Duodenal mucosa (tissue), 2 donors: ENCODE measurements around the gene FBXW9.
"Not testable (repeated sequence)": the region's sequence is repeated elsewhere in the genome, so short reads cannot be mapped to it uniquely, and the experiment has no call there.

Experiments
- H3K27ac ChIP-seq: one replicate; pipeline ENCODE4 v1.7.0; 2013; ENCODE audit warnings: low read depth, low read length
- H3K27me3 ChIP-seq, 2 donors: one replicate each; pipeline ENCODE4 v1.7.0; 2013; ENCODE audit warnings: low read length in 2 of 2, control low read depth in 1 of 2; ENCODE audit not compliant: insufficient read depth in 2 of 2, control insufficient read depth in 1 of 2
- H3K36me3 ChIP-seq, 2 donors: one replicate each; pipeline ENCODE4 v1.7.0; 2013; ENCODE audit warnings: low read length in 2 of 2, control low read depth in 1 of 2; ENCODE audit not compliant: insufficient read depth in 2 of 2, control insufficient read depth in 1 of 2
- H3K4me1 ChIP-seq, 2 donors: one replicate each; pipeline ENCODE4 v1.7.0; 2013; ENCODE audit warnings: low read length in 2 of 2, control low read depth in 1 of 2; ENCODE audit not compliant: insufficient read depth in 2 of 2, control insufficient read depth in 1 of 2
- H3K4me3 ChIP-seq, 2 donors: one replicate each; pipeline ENCODE4 v1.7.0; 2013; ENCODE audit warnings: low read length in 2 of 2, low read depth in 1 of 2
- H3K9ac ChIP-seq, 2 donors: one replicate each; pipeline ENCODE4 v1.7.0; 2013; ENCODE audit warnings: low read length in 2 of 2, low read depth in 1 of 2
- H3K9me3 ChIP-seq, 2 donors: one replicate each; pipeline ENCODE4 v1.7.0; 2013; ENCODE audit warnings: low read length in 2 of 2, control low read depth in 1 of 2; ENCODE audit not compliant: control insufficient read depth in 1 of 2

FBXW9 gene

GRCh38 chr19:12685831-12686230, 10.6 kb downstream of the FBXW9 start:
- Histone ChIP-seq H3K27ac (no peak overlapping the region), H3K27me3 (no peaks in the 10 kb centered on the region), H3K4me1 (peaks cover 0 to 2% of the 10 kb centered on the region in 2 donors), H3K9ac (no peak overlapping the region), H3K36me3 (peaks cover 0 to 3% of the 10 kb centered on the region in 2 donors), H3K9me3 (no peaks in the 10 kb centered on the region), H3K4me3 (no peak overlapping the region)

GRCh38 chr19:12681074-12681987, 15.1 kb downstream of the FBXW9 start, which contains the start of gene DHPS:
DHPS (minus strand) TSS chr19:12681880; CDS start chr19:12681766, 114 bp downstream.
- no peaks in the 10 kb centered on the region for H3K27me3 ChIP-seq
- H3K9me3 ChIP-seq: no peaks in the 10 kb centered on the region
- H3K9ac ChIP-seq: peak within 1 kb of the TSS; percentile 93 to 96
- peaks cover 0 to 7% of the 10 kb centered on the region in 2 donors for H3K4me1 ChIP-seq
- peak within 1 kb of the TSS; percentile 97 to 98 for H3K4me3 ChIP-seq
- peak within 1 kb of the TSS; percentile 93 for H3K27ac ChIP-seq
- peaks cover 15 to 33% of the 10 kb centered on the region in 2 donors for H3K36me3 ChIP-seq

DNA sequence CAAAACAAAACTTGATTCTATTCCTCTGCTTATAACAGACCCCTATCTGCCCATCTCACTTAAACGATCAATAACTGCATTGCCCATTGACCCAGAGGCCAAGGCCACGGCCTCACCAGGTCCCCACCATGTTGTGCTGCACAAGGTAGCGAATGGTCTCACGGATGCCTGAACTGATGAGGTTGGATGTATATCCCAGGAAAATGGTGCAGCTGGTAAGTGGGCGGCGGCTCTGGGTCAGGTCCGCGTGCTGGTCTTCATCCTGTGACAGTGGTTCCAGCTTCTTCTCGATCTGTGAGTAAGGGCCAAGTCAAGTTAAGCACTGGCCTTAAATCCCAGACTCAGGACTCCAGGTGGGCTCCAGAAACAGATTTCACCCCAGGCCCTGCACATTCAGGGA, 16.4 kb downstream of the FBXW9 start:
- Histone ChIP-seq H3K27ac (no peak overlapping the region), H3K9me3 (no peaks in the 10 kb centered on the region), H3K36me3 (peaks cover 22 to 45% of the 10 kb centered on the region in 2 donors), H3K4me3 (no peak overlapping the region), H3K9ac (no peak overlapping the region), H3K27me3 (no peaks in the 10 kb centered on the region), H3K4me1 (peaks cover 0 to 7% of the 10 kb centered on the region in 2 donors)

DNA sequence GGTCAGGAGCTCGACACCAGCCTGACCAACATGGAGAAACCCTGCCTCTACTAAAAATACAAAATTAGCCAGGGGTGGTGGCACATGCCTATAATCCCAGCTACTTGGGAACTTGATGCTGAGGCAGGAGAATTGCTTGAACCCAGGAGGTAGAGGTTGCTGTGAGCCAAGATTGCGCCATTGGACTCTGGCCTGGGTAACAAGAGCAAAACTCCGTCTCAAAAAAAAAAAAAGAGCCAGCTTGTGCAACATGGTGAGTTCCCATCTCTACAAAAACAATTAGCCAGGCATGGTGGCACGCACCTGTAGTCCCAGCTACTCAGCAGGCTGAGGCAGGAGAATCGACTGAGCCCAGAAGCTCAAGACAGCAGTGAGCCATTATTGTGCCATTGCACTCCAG, 18.4 kb downstream of the FBXW9 start:
- H3K27me3 ChIP-seq, H3K4me3 ChIP-seq, H3K27ac ChIP-seq, H3K4me1 ChIP-seq, H3K9me3 ChIP-seq, H3K9ac ChIP-seq: not testable (repeated sequence)
- H3K36me3 ChIP-seq: peaks cover 32 to 58% of the 10 kb centered on the region in 2 donors

GRCh38 chr19:12676928-12677327, 19.5 kb downstream of the FBXW9 start:
- no peak overlapping the region for H3K4me3 ChIP-seq
- H3K36me3 ChIP-seq: peaks cover 38 to 64% of the 10 kb centered on the region in 2 donors
- no peak overlapping the region for H3K9ac ChIP-seq
- H3K27ac ChIP-seq: no peak overlapping the region
- H3K4me1 ChIP-seq: peaks cover 0 to 7% of the 10 kb centered on the region in 2 donors
- H3K27me3 ChIP-seq: no peaks in the 10 kb centered on the region
- no peaks in the 10 kb centered on the region for H3K9me3 ChIP-seq

DNA sequence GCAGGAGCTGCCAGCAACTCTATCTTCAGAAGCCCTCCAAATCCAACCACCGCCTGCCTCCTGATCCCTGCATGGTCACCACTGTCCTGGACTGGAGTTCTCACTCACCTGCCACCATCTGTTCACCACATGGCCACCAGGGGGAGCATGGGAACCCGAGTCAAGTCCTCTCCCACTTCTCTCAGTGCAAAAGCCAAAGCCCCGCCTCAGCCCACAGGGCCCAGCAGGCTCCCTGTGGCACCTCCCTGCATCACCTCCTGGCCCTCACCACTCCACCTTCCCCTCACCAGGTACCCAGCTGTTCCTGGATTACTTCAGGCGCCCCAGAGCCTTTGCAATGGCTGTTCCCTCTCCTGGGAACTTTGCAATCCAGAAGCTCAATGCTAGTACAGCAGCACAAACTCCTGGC, 20.0 kb downstream of the FBXW9 start:
- no peak overlapping the region for H3K9ac ChIP-seq
- H3K27me3 ChIP-seq: no peaks in the 10 kb centered on the region
- peaks cover 0 to 7% of the 10 kb centered on the region in 2 donors for H3K4me1 ChIP-seq
- no peaks in the 10 kb centered on the region for H3K9me3 ChIP-seq
- peaks cover 38 to 64% of the 10 kb centered on the region in 2 donors for H3K36me3 ChIP-seq
- H3K4me3 ChIP-seq: no peak overlapping the region
- no peak overlapping the region for H3K27ac ChIP-seq

- H3K4me1 ChIP-seq: peaks cover 0 to 6% of the 10 kb centered on the region in 2 donors
- no peak overlapping the region for H3K27ac ChIP-seq
Observed at GRCh38 chr19:12675940-12676339, 20.5 kb downstream of the FBXW9 start.

DNA sequence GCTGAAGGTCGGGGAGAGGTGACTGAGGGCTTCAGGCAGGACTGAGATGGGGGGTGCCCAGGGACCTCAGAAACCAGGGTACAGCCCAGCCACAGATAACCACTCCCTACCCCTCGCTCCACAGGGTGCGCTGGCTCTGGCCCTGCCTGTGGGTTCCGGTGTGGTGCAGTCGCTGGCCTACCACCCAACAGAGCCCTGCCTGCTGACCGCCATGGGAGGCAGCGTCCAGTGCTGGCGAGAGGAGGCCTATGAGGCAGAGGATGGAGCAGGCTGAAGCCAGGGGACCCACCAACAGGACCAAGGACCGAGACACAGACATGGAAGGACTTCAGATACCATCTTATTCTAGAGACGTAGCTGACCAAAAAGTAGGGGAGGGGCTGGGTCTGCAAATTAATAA, 21.0 kb downstream of the FBXW9 start:
- H3K4me1 ChIP-seq: peaks cover 3 to 9% of the 10 kb centered on the region in 2 donors
- peaks cover 38 to 64% of the 10 kb centered on the region in 2 donors for H3K36me3 ChIP-seq
- no peak overlapping the region for H3K4me3 ChIP-seq
- no peaks in the 10 kb centered on the region for H3K27me3 ChIP-seq
- no peaks in the 10 kb centered on the region for H3K9me3 ChIP-seq
- H3K27ac ChIP-seq: no peak overlapping the region
- H3K9ac ChIP-seq: no peak overlapping the region

More at GRCh38 chr19:12675940-12676339, 20.5 kb downstream of the FBXW9 start:
- Histone ChIP-seq H3K27me3 (no peaks in the 10 kb centered on the region), H3K36me3 (peaks cover 38 to 64% of the 10 kb centered on the region in 2 donors), H3K4me3 (no peak overlapping the region), H3K9me3 (no peaks in the 10 kb centered on the region), H3K9ac (no peak overlapping the region)

DNA sequence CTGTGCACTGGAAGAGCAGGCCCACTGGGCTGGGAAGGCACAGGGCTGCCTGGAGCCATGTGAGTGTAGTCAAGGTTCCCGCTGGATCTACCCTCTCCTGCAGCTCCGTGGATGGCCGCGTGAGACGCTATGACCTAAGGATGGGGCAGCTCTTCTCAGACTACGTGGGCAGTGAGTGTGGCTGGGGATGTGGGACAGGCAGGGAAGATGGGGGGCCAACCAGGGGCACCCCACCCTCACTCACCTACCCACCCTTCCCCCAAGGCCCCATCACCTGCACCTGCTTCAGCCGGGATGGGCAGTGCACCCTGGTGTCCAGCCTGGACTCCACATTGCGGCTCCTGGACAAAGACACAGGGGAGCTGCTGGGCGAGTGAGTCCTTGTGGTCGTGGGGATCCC, 23.7 kb downstream of the FBXW9 start:
- Histone ChIP-seq H3K4me3 (no peak overlapping the region), H3K27me3 (no peaks in the 10 kb centered on the region), H3K9ac (no peak overlapping the region), H3K27ac (no peak overlapping the region), H3K9me3 (no peaks in the 10 kb centered on the region), H3K36me3 (peaks cover 37 to 46% of the 10 kb centered on the region in 2 donors), H3K4me1 (peaks cover 18 to 27% of the 10 kb centered on the region in 2 donors)

GRCh38 chr19:12670159-12670928, 26.1 kb downstream of the FBXW9 start:
- Histone ChIP-seq H3K9ac (peak overlapping the region; percentile 90 to 96), H3K36me3 (peaks cover 21 to 27% of the 10 kb centered on the region in 2 donors), H3K4me3 (peak overlapping the region; percentile 85 to 99), H3K9me3 (no peaks in the 10 kb centered on the region), H3K27me3 (no peaks in the 10 kb centered on the region), H3K27ac (peak overlapping the region; percentile 93), H3K4me1 (peaks cover 36 to 42% of the 10 kb centered on the region in 2 donors)
